SU-DHL-6 (cell line): Measurements from ENCODE around the gene XRCC1.

Experiments
- H2AFZ ChIP-seq: fragments of 200-600 bp; sonication (generic); 2 replicates; pipeline ENCODE4 v1.6.1; 2014; ENCODE audit warnings: low read depth, mild to moderate bottlenecking, moderate library complexity, mixed read lengths, antibody characterized with exemption, low read length; ENCODE audit not compliant: severe bottlenecking
- H3F3A ChIP-seq: fragments of 200-600 bp; shearing (Covaris generic); 2 replicates; pipeline ENCODE4 v1.6.0; 2016; ENCODE audit warnings: antibody characterized with exemption, mild to moderate bottlenecking; ENCODE audit not compliant: insufficient read depth
- H3K27ac ChIP-seq: fragments of 200-600 bp; sonication (generic); 2 replicates; pipeline ENCODE4 v1.5.1; 2016; ENCODE audit warnings: low read depth, mild to moderate bottlenecking, low read length, moderate library complexity, mixed read lengths
- H3K27me3 ChIP-seq: fragments of 200-600 bp; sonication (generic), shearing (Covaris generic); 2 replicates; pipeline ENCODE4 v1.6.0; 2014; ENCODE audit warnings: mild to moderate bottlenecking, low read length
- H3K36me3 ChIP-seq: fragments of 200-600 bp; sonication (generic); 2 replicates; pipeline ENCODE4 v1.6.1; 2014; ENCODE audit warnings: mild to moderate bottlenecking, low read length, mixed read lengths
- H3K4me2 ChIP-seq: fragments of 300-600, 200-600 bp; shearing (Covaris generic), sonication (generic); 2 replicates; pipeline ENCODE4 v1.6.0; 2014; ENCODE audit warnings: low read length, low read depth, mild to moderate bottlenecking; ENCODE audit not compliant: poor library complexity, severe bottlenecking
- H3K4me3 ChIP-seq: fragments of 200-600 bp; sonication (generic); 2 replicates; pipeline ENCODE4 v1.5.1; 2014; ENCODE audit warnings: antibody characterized with exemption, low read length, mild to moderate bottlenecking, mixed read lengths; ENCODE audit not compliant: insufficient read depth, poor library complexity, severe bottlenecking
- H3K79me2 ChIP-seq: fragments of 200-600 bp; sonication (generic); 2 replicates; pipeline ENCODE4 v1.6.1; 2014; ENCODE audit warnings: mild to moderate bottlenecking, low read length, moderate library complexity; ENCODE audit not compliant: insufficient read depth
- H3K9ac ChIP-seq: fragments of 200-600 bp; sonication (generic); 2 replicates; pipeline ENCODE4 v1.7.0; 2014; ENCODE audit warnings: mild to moderate bottlenecking, low read length
- H3K9me2 ChIP-seq: fragments of 200-600 bp; sonication (generic); replicated peaks from 2 replicates; pipeline ENCODE4 v1.6.1; 2014; ENCODE audit warnings: low read length; ENCODE audit not compliant: insufficient read depth
- H3K9me3 ChIP-seq: fragments of 200-600 bp; sonication (generic); 2 replicates; pipeline ENCODE4 v1.6.1; 2014; ENCODE audit warnings: low read length, mixed read lengths; ENCODE audit not compliant: insufficient read depth
- H4K20me1 ChIP-seq: fragments of 200-600 bp; sonication (generic); 2 replicates; pipeline ENCODE4 v1.6.1; 2014; ENCODE audit warnings: low read depth, mild to moderate bottlenecking, antibody characterized with exemption, low read length, moderate library complexity, mixed read lengths
- EZH2phosphoT487 ChIP-seq: fragments of 200-600 bp; sonication (generic), shearing (Covaris generic); conservative IDR thresholded peaks from 2 replicates; pipeline ENCODE4 v1.6.1; 2018; ENCODE audit warnings: mild to moderate bottlenecking, antibody characterized with exemption, low read length, moderate library complexity, mixed read lengths
- TF ChIP-seq, protein P1 (sequence below): fragments of 200-600 bp; sonication (generic); IDR thresholded peaks from one replicate; pipeline ENCODE4 v1.5.1; 2017; ENCODE audit warnings: antibody characterized with exemption, mild to moderate bottlenecking, low read length, moderate library complexity; ENCODE audit not compliant: insufficient read depth, poor library complexity, severe bottlenecking

XRCC1 gene

DNA sequence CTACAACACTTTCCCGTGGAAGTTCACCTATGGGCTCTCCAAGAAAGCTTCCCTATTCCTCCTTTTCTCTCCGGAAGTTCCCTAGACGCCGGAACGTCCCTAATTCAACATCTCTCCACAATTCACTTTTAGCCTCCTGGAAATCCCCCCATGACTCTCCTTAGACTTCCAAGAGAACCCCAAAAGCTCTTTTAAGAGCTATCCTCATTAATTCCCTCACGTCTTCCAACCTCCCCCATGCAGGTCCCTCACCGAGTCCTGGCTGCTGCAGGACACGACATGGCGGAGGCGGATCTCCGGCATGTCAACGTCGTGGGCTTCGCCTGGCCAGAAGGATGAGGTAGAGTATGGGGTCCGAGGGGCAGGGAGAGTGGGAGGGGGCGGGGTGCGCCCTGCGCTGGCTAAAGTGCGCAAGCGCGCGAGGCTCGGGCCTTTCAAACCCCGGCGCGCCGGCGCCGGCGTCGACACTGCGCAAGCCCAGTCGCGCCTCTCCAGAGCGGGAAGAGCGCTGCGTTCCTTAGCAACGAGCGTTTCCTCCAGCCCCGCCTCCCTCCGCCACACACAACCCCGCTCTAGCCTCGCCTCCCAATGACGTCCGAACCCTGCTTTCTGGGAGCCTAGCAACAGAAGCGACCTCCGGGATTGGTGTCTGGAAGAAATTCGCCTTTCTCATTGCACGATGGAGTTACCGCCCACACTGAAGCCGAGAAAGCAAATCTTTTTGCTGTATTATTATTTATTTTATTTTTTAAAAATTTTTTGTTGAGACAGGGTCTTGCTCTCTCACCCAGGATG lies at the start of gene XRCC1, which contains the start of gene PINLYP:
Gene XRCC1 (minus strand): TSS at position 372 of the 795 bp plus-strand sequence. CDS start 69 bp downstream, at position 303.
Gene PINLYP (plus strand): TSS at position 646 of the 795 bp plus-strand sequence. CDS start 1,391 bp downstream, outside the sequence.
- H3K9me3 ChIP-seq, result no peaks in the 10 kb centered on the region
- peak within 1 kb of the TSS; percentile 83 for H2AFZ ChIP-seq
- no peaks in the 10 kb centered on the region for H4K20me1 ChIP-seq
- no peaks in the 10 kb centered on the region for H3F3A ChIP-seq
- no peaks in the 10 kb centered on the region for H3K9me2 ChIP-seq
- H3K36me3 ChIP-seq, result no peaks in the 10 kb centered on the region
- H3K4me2 ChIP-seq, result peak within 1 kb of the TSS; percentile 80
- H3K9ac ChIP-seq, result peak within 1 kb of the TSS; percentile 96
- peak within 1 kb of the TSS; percentile 29; the same call in 1 of the 2 replicates for H3K27ac ChIP-seq
- no peaks in the 10 kb centered on the region for H3K27me3 ChIP-seq
- H3K4me3 ChIP-seq, result peak within 1 kb of the TSS; percentile 98
- peaks cover 8% of the 10 kb centered on the region; the same call in 1 of the 2 replicates for H3K79me2 ChIP-seq
- no peak for TF ChIP-seq EZH2phosphoT487
- TF ChIP-seq, protein P1, sequence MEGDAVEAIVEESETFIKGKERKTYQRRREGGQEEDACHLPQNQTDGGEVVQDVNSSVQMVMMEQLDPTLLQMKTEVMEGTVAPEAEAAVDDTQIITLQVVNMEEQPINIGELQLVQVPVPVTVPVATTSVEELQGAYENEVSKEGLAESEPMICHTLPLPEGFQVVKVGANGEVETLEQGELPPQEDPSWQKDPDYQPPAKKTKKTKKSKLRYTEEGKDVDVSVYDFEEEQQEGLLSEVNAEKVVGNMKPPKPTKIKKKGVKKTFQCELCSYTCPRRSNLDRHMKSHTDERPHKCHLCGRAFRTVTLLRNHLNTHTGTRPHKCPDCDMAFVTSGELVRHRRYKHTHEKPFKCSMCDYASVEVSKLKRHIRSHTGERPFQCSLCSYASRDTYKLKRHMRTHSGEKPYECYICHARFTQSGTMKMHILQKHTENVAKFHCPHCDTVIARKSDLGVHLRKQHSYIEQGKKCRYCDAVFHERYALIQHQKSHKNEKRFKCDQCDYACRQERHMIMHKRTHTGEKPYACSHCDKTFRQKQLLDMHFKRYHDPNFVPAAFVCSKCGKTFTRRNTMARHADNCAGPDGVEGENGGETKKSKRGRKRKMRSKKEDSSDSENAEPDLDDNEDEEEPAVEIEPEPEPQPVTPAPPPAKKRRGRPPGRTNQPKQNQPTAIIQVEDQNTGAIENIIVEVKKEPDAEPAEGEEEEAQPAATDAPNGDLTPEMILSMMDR, result no peak

- no peaks in the 10 kb centered on the region for H3K79me2 ChIP-seq
- no peak overlapping the region for H3K9ac ChIP-seq
- no peaks in the 10 kb centered on the region for H4K20me1 ChIP-seq
- H3K9me3 ChIP-seq, result no peaks in the 10 kb centered on the region
- H3K9me2 ChIP-seq, result no peaks in the 10 kb centered on the region
- peaks cover 22% of the 10 kb centered on the region for H3F3A ChIP-seq
- H3K4me2 ChIP-seq, result peak overlapping the region; percentile 19
- no peak overlapping the region for H3K27ac ChIP-seq
- no peaks in the 10 kb centered on the region for H3K36me3 ChIP-seq
- TF ChIP-seq, protein P1, result peak; percentile 33
- TF ChIP-seq EZH2phosphoT487, result no peak
- H2AFZ ChIP-seq, result no peak overlapping the region
- H3K4me3 ChIP-seq, result no peak overlapping the region
- H3K27me3 ChIP-seq, result no peaks in the 10 kb centered on the region
Observed at GRCh38 chr19:43624933-43625332, 49.6 kb upstream of the XRCC1 start.

DNA sequence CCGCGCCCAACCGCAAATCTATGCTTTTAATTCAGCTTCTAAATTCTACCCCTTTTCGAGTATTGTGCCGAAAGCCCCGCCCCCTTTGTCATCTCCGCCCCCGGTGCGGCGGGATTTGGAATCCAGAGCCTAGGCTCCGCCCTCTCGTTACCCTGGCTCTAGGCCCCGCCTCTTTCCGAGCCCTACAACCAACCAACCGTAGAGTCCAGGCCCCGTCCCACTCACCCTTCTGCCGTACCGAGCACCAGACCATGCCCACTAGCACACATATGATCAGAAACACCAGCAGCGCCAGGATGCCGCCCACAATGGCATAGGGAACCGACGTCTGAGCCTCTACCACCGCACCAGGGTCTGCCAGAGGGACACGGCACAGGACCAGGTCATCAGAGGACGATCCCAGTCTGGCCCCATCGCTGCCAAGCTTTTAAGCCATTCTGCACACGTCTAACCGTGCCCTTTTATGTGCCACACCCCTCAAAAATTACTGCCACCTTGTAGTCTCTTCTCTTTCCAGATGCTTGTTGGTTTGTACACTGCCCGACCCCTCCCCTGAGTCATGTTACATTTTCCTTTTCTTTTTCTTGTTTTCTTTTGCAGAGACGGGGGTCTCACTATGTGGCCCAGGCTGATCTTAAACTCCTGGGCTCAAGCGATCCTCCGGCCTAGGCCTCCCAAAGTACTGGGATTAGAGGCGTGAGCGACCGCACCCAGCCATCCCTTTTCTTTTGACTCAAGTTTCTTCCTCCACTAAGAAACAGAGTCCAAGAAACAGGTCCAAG lies 48.8 kb upstream of the XRCC1 start:
- Histone ChIP-seq H3K9me3 (no peaks in the 10 kb centered on the region), H3K27me3 (no peaks in the 10 kb centered on the region), H3K9me2 (no peaks in the 10 kb centered on the region), H3K36me3 (no peaks in the 10 kb centered on the region), H3F3A (peaks cover 23% of the 10 kb centered on the region), H3K4me3 (no peak overlapping the region), H4K20me1 (no peaks in the 10 kb centered on the region), H2AFZ (no peak overlapping the region), H3K9ac (no peak overlapping the region), H3K79me2 (peaks cover 2% of the 10 kb centered on the region; the same call in 1 of the 2 replicates), H3K27ac (no peak overlapping the region), H3K4me2 (peak overlapping the region; percentile 19)
- TF ChIP-seq EZH2phosphoT487, result no peak
- TF ChIP-seq, protein P1, result no peak
